MM.1S (cell line): ENCODE results near the gene TGM3.

Experiments
- DNase-seq: peaks from one replicate; pipeline ENCODE4 v3.0.0-alpha.2; 2015
- H2AFZ ChIP-seq: fragments of 300-600 bp; sonication (generic); 2 replicates; pipeline ENCODE4 v1.6.0; 2016; ENCODE audit warnings: antibody characterized with exemption, low read length
- H3F3A ChIP-seq: fragments of 300-600 bp; sonication (generic); 2 replicates; pipeline ENCODE4 v1.6.1; 2016; ENCODE audit warnings: mild to moderate bottlenecking, antibody characterized with exemption, low read length, moderate library complexity, mixed read lengths; ENCODE audit not compliant: insufficient read depth
- H3K27ac ChIP-seq: fragments of 300-600 bp; sonication (generic); 2 replicates; pipeline ENCODE4 v1.5.1; 2016; ENCODE audit warnings: mild to moderate bottlenecking, low read length
- H3K27me3 ChIP-seq: fragments of 300-600 bp; sonication (generic); replicated peaks from 2 replicates; pipeline ENCODE4 v1.6.0; 2016; ENCODE audit warnings: low read length; ENCODE audit not compliant: insufficient read depth
- H3K36me3 ChIP-seq: fragments of 300-600 bp; sonication (generic); replicated peaks from 2 replicates; pipeline ENCODE4 v1.6.1; 2016; ENCODE audit warnings: mild to moderate bottlenecking, low read length, mixed read lengths; ENCODE audit not compliant: insufficient read depth
- H3K4me1 ChIP-seq: fragments of 300-600 bp; sonication (generic); 2 replicates; pipeline ENCODE4 v1.6.1; 2016; ENCODE audit warnings: low read length, mixed read lengths
- H3K4me2 ChIP-seq: fragments of 300-600 bp; sonication (generic); 2 replicates; pipeline ENCODE4 v1.6.0; 2016; ENCODE audit warnings: low read depth, low read length
- H3K4me3 ChIP-seq: fragments of 300-600 bp; sonication (generic); 2 replicates; pipeline ENCODE4 v1.5.1; 2016; ENCODE audit warnings: low read length, mixed read lengths
- H3K79me2 ChIP-seq: fragments of 300-600 bp; sonication (generic); 2 replicates; pipeline ENCODE4 v1.6.1; 2016; ENCODE audit warnings: mixed run types, low read length, mixed read lengths
- H3K9ac ChIP-seq: fragments of 300-600 bp; sonication (generic); 2 replicates; pipeline ENCODE4 v1.6.1; 2016; ENCODE audit warnings: low read length, mixed read lengths
- H3K9me2 ChIP-seq: fragments of 300-600 bp; sonication (generic); replicated peaks from 2 replicates; pipeline ENCODE4 v1.6.1; 2016; ENCODE audit warnings: mild to moderate bottlenecking, low read length, mixed read lengths; ENCODE audit not compliant: insufficient read depth
- H3K9me3 ChIP-seq: fragments of 300-600 bp; sonication (generic); replicated peaks from 2 replicates; pipeline ENCODE4 v1.6.1; 2016; ENCODE audit warnings: mild to moderate bottlenecking, low read length, mixed read lengths; ENCODE audit not compliant: insufficient read depth
- H4K20me1 ChIP-seq: fragments of 300-600 bp; sonication (generic); 2 replicates; pipeline ENCODE4 v1.6.1; 2016; ENCODE audit warnings: mild to moderate bottlenecking, low read length, moderate library complexity, mixed read lengths; ENCODE audit not compliant: insufficient read depth
- EZH2 ChIP-seq: fragments of 300-600 bp; sonication (generic); optimal IDR thresholded peaks from 2 replicates; pipeline ENCODE3; 2017; ENCODE audit warnings: low read depth, mild to moderate bottlenecking, antibody characterized with exemption, low read length, mixed read lengths
- EZH2phosphoT487 ChIP-seq: fragments of 300-600 bp; sonication (generic); IDR thresholded peaks from 2 replicates; pipeline ENCODE4 v1.6.1; 2018; ENCODE audit warnings: antibody characterized with exemption, low read length
- TF ChIP-seq, protein P1 (sequence below): fragments of 300-600 bp; sonication (generic); IDR thresholded peaks from 2 replicates; pipeline ENCODE4 v1.5.1; 2016; ENCODE audit warnings: antibody characterized with exemption, low read length, mixed read lengths

TGM3 gene

DNA sequence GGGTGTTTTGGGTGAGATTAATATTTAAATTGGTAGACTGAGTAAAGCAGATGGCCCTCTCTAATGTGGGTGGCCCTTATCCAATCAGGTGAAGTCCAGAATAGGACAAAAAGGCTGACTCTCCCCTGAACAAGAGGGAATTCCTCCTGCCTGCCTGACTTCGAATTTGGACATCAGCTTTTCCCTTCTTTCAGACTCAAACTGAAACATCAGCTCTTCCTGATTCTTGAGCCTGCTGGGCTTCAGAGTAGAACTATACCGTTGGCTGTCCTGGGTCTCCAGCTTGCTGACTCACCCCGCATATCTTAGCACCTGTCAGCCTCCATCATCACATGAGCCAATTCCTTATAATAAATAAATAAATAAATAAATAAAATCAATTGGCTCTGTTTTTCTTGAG, 69.9 kb downstream of the TGM3 start:
- TF ChIP-seq, protein P1, sequence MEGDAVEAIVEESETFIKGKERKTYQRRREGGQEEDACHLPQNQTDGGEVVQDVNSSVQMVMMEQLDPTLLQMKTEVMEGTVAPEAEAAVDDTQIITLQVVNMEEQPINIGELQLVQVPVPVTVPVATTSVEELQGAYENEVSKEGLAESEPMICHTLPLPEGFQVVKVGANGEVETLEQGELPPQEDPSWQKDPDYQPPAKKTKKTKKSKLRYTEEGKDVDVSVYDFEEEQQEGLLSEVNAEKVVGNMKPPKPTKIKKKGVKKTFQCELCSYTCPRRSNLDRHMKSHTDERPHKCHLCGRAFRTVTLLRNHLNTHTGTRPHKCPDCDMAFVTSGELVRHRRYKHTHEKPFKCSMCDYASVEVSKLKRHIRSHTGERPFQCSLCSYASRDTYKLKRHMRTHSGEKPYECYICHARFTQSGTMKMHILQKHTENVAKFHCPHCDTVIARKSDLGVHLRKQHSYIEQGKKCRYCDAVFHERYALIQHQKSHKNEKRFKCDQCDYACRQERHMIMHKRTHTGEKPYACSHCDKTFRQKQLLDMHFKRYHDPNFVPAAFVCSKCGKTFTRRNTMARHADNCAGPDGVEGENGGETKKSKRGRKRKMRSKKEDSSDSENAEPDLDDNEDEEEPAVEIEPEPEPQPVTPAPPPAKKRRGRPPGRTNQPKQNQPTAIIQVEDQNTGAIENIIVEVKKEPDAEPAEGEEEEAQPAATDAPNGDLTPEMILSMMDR = no peak
- TF ChIP-seq EZH2 (no peak), EZH2phosphoT487 (no peak)
- H3F3A ChIP-seq = no peaks in the 10 kb centered on the region
- no peak overlapping the region for H3K27ac ChIP-seq
- H4K20me1 ChIP-seq = no peaks in the 10 kb centered on the region
- no peak overlapping the region for H3K4me3 ChIP-seq
- no peaks in the 10 kb centered on the region for H3K9me3 ChIP-seq
- H2AFZ ChIP-seq = no peak overlapping the region
- H3K79me2 ChIP-seq = no peaks in the 10 kb centered on the region
- no peak overlapping the region for H3K4me2 ChIP-seq
- no peaks in the 10 kb centered on the region for H3K27me3 ChIP-seq
- no peak overlapping the region for H3K9ac ChIP-seq
- no peaks in the 10 kb centered on the region for H3K9me2 ChIP-seq
- H3K36me3 ChIP-seq = no peaks in the 10 kb centered on the region
- H3K4me1 ChIP-seq = no peaks in the 10 kb centered on the region
- DNase-seq = no peak

DNA sequence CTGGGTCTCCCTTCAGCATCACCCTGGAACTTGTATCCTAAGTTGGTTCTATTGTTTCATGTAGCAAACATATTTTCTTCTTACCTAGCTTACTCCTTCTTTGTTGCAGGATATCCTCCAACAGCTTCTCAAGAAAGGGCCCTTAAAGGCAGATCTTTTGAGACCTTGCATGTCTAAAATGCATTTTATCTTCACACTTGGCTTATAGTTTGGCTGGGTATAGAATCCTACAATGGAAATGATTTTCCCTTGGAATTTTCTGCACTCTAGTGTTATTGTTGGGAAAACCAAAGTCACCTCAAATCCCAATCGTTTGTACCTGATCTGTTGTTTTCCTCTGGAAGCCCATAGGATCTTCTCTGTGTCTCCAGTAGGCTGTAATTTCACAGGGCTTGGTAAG, 72.8 kb downstream of the TGM3 start:
- Histone ChIP-seq H3K9me2 (no peaks in the 10 kb centered on the region), H3K79me2 (no peaks in the 10 kb centered on the region), H3F3A (no peaks in the 10 kb centered on the region), H3K4me1 (no peaks in the 10 kb centered on the region), H3K9me3 (no peaks in the 10 kb centered on the region), H2AFZ (no peak overlapping the region), H4K20me1 (no peaks in the 10 kb centered on the region), H3K9ac (no peak overlapping the region), H3K4me3 (no peak overlapping the region), H3K27ac (no peak overlapping the region), H3K4me2 (no peak overlapping the region), H3K36me3 (no peaks in the 10 kb centered on the region), H3K27me3 (no peaks in the 10 kb centered on the region)
- TF ChIP-seq EZH2 = no peak
- TF ChIP-seq, protein P1 = no peak
- TF ChIP-seq EZH2phosphoT487 = no peak
- DNase-seq = no peak

DNA sequence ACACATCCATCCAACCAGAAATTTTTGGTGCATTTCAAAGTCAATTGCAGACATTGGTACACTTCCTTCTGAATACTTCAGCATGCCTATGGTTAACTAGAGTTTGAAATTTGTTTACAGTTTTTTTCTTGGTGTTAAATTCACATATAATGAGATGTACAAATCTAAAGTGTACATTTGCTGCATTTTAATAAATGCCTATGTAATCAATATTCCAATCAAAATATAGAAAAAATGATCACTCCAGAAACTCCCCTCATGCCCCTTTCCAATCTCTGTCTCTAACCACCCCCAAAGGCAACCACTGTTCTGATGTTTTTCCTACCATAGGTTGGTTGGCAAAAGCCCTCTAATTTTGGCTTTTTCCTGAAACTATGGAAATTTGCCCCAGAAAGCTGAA, 77.3 kb downstream of the TGM3 start:
- H3F3A ChIP-seq = no peaks in the 10 kb centered on the region
- H3K9me2 ChIP-seq = no peaks in the 10 kb centered on the region
- no peaks in the 10 kb centered on the region for H3K79me2 ChIP-seq
- no peaks in the 10 kb centered on the region for H4K20me1 ChIP-seq
- no peaks in the 10 kb centered on the region for H3K36me3 ChIP-seq
- no peak for DNase-seq
- no peak overlapping the region for H3K4me3 ChIP-seq
- no peaks in the 10 kb centered on the region for H3K9me3 ChIP-seq
- H2AFZ ChIP-seq = no peak overlapping the region
- TF ChIP-seq, protein P1 = no peak
- TF ChIP-seq EZH2 (no peak), EZH2phosphoT487 (no peak)
- H3K9ac ChIP-seq = no peak overlapping the region
- no peak overlapping the region for H3K4me2 ChIP-seq
- no peak overlapping the region for H3K27ac ChIP-seq
- H3K4me1 ChIP-seq = no peaks in the 10 kb centered on the region
- no peaks in the 10 kb centered on the region for H3K27me3 ChIP-seq
